ENCODE measurements around the gene ATP5PD.

The ATP5PD gene

DNA sequence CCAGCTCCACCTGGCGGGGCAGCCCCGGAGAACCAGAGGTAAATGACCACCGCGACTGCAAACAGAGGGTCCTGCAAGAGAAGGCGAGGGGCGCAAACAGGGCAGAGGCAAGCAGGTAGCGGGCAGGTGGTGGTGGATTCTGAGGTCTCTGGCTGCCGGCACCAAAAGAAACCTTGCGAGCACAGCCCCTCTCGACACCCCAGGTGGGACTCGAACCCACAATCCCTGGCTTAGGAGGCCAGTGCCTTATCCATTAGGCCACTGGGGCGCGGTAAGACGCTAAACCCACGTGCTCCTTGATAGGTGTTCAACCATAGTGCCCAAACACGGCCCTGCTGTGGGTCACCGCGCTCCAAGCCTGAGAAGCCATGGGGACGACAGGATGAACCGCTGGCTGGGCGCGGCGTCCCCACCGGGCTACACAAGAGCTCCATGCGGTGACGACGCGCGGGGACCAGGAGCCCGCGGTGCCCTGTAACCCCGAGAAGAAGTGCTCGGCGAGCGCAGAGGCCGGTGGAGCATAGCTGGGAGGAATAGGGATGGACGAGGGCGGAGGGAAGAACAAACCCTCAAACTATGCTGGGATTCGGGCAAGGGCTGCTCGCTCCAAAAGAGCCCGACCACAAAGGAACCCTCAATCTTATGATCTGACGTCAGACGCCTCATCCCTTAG is 12.4 kb downstream of the ATP5PD start:
- peak overlapping the region; percentile 91 for H3K4me3 ChIP-seq (ENCODE audit: low read length)
- peaks cover 3% of the 10 kb centered on the region; the same call in 1 of the 2 replicates for H3F3A ChIP-seq (ENCODE audit: control insufficient read depth, insufficient read depth)
- peak overlapping the region; percentile 58 for H3K27ac ChIP-seq (ENCODE audit: low read depth, low read length)
- no peak for TF ChIP-seq EZH2phosphoT487 (IDR thresholded peaks at IDR 0.05; ENCODE audit: borderline replicate concordance, low read length)
- TF ChIP-seq, protein P1, sequence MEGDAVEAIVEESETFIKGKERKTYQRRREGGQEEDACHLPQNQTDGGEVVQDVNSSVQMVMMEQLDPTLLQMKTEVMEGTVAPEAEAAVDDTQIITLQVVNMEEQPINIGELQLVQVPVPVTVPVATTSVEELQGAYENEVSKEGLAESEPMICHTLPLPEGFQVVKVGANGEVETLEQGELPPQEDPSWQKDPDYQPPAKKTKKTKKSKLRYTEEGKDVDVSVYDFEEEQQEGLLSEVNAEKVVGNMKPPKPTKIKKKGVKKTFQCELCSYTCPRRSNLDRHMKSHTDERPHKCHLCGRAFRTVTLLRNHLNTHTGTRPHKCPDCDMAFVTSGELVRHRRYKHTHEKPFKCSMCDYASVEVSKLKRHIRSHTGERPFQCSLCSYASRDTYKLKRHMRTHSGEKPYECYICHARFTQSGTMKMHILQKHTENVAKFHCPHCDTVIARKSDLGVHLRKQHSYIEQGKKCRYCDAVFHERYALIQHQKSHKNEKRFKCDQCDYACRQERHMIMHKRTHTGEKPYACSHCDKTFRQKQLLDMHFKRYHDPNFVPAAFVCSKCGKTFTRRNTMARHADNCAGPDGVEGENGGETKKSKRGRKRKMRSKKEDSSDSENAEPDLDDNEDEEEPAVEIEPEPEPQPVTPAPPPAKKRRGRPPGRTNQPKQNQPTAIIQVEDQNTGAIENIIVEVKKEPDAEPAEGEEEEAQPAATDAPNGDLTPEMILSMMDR (IDR thresholded peaks at IDR 0.05; ENCODE audit: low read depth, low read length, poor library complexity, severe bottlenecking): peak; percentile 33
- H3K27me3 ChIP-seq (ENCODE audit: control insufficient read depth, low read length): peaks cover 19% of the 10 kb centered on the region
- no peaks in the 10 kb centered on the region for H4K20me1 ChIP-seq (ENCODE audit: control insufficient read depth, insufficient read depth, low read depth, low read length)
- no peaks in the 10 kb centered on the region for H3K79me2 ChIP-seq (ENCODE audit: control insufficient read depth, low read length)
- peaks cover 12% of the 10 kb centered on the region for H3K36me3 ChIP-seq (ENCODE audit: control insufficient read depth, low read length)
- H3K9me2 ChIP-seq (replicated peaks; ENCODE audit: control insufficient read depth, low read length): no peaks in the 10 kb centered on the region
- H3K9me3 ChIP-seq (ENCODE audit: control insufficient read depth, insufficient read depth, low read length): no peaks in the 10 kb centered on the region; the same call in 1 of the 2 replicates
- peaks cover 33% of the 10 kb centered on the region for H3K4me1 ChIP-seq (ENCODE audit: control insufficient read depth, low read length)
- H3K4me2 ChIP-seq (ENCODE audit: low read length): peak overlapping the region; percentile 96

DNA sequence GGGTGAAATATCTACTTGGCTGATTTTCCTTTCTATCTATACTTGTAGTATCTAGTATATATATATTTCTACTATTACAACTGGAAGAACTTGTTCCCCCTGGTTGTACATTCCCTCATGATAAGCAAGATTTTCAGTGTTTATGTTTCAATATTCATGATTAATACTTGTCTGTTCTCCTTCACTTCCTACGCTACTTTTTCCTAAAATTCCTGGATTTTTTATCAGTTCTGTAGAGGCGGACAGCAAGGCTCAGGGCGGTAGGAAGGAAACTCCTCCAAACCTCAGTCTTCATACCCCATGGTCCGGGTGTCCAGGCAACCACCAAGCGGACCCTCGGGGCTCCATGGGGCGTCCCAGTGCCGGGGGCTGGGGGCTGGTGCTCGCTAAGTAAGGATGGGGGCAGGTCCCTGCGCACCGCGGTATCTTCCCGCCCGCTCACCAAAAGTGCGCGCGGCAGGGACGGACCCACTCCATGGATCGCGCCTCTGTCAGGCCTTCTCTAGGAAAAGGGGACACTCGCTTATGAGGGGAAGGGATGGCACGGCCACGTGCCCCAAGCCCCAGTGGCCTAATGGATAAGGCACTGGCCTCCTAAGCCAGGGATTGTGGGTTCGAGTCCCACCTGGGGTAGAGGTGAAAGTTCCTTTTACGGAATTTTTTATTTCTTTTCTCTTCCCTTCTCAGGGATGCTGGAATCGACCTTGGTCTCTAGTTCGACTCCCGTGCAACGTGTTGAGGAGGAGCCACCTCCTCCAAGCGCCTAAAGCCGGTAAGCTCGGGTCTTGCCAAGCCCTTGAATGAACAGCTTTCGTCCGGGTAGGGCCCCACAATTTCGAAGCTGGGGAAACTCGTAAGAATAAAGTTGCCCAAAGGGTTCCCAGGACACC is 13.2 kb downstream of the ATP5PD start:
- Histone ChIP-seq H3K27me3 (ENCODE audit: control insufficient read depth, low read length) (peaks cover 19% of the 10 kb centered on the region), H3K36me3 (ENCODE audit: control insufficient read depth, low read length) (peaks cover 4% of the 10 kb centered on the region), H4K20me1 (ENCODE audit: control insufficient read depth, insufficient read depth, low read depth, low read length) (no peaks in the 10 kb centered on the region), H3K4me1 (ENCODE audit: control insufficient read depth, low read length) (peaks cover 33% of the 10 kb centered on the region), H3K27ac (ENCODE audit: low read depth, low read length) (peak overlapping the region; percentile 33), H3K79me2 (ENCODE audit: control insufficient read depth, low read length) (no peaks in the 10 kb centered on the region), H3K4me2 (ENCODE audit: low read length) (peak overlapping the region; percentile 96), H3K9me2 (replicated peaks; ENCODE audit: control insufficient read depth, low read length) (no peaks in the 10 kb centered on the region), H3K4me3 (ENCODE audit: low read length) (peak overlapping the region; percentile 91), H3K9me3 (ENCODE audit: control insufficient read depth, insufficient read depth, low read length) (no peaks in the 10 kb centered on the region; the same call in 1 of the 2 replicates), H3F3A (ENCODE audit: control insufficient read depth, insufficient read depth) (peaks cover 3% of the 10 kb centered on the region; the same call in 1 of the 2 replicates)
- TF ChIP-seq EZH2phosphoT487 (IDR thresholded peaks at IDR 0.05; ENCODE audit: borderline replicate concordance, low read length): no peak
- TF ChIP-seq, protein P1 (IDR thresholded peaks at IDR 0.05; ENCODE audit: low read depth, low read length, poor library complexity, severe bottlenecking): no peak

DNA sequence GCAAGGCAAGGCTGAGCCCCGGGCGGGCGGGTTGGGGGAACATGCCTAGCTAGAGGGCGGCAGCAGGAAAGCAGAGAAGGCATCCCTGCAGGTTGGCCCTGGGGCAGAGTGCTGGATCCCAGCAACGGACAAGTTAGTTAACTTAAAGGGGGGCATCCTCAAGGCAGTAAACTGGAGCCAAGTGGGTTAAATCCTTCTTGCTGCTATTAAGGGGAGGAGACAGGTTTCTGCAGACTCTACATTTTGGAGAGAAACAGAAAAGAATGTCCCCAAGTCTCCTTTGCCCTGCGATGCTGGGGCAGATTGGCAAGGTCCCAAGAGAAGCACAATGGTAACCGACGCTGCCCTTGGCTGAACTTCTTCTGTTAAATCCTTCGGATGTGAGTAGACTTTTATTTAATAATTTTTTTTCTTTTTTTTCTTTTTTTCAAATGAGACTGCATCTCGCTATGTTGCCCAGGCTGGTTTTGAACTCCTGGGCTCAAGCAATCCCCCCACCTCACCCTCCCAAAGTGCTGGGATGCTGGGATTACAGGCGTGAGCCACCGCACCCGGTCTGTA is 14.0 kb downstream of the ATP5PD start:
- Histone ChIP-seq H3K9me2 (replicated peaks; ENCODE audit: control insufficient read depth, low read length) (no peaks in the 10 kb centered on the region), H3K4me2 (ENCODE audit: low read length) (peak overlapping the region; percentile 96), H3K27ac (ENCODE audit: low read depth, low read length) (no peak overlapping the region), H3K36me3 (ENCODE audit: control insufficient read depth, low read length) (no peaks in the 10 kb centered on the region; the same call in 1 of the 2 replicates), H3K27me3 (ENCODE audit: control insufficient read depth, low read length) (peaks cover 19% of the 10 kb centered on the region), H4K20me1 (ENCODE audit: control insufficient read depth, insufficient read depth, low read depth, low read length) (no peaks in the 10 kb centered on the region), H3K4me3 (ENCODE audit: low read length) (peak overlapping the region; percentile 91), H3F3A (ENCODE audit: control insufficient read depth, insufficient read depth) (peaks cover 3% of the 10 kb centered on the region; the same call in 1 of the 2 replicates), H3K79me2 (ENCODE audit: control insufficient read depth, low read length) (no peaks in the 10 kb centered on the region), H3K4me1 (ENCODE audit: control insufficient read depth, low read length) (peaks cover 33% of the 10 kb centered on the region), H3K9me3 (ENCODE audit: control insufficient read depth, insufficient read depth, low read length) (no peaks in the 10 kb centered on the region; the same call in 1 of the 2 replicates)
- no peak for TF ChIP-seq EZH2phosphoT487 (IDR thresholded peaks at IDR 0.05; ENCODE audit: borderline replicate concordance, low read length)
- TF ChIP-seq, protein P1 (IDR thresholded peaks at IDR 0.05; ENCODE audit: low read depth, low read length, poor library complexity, severe bottlenecking): no peak

All from DOHH2 (cell line).